SU-DHL-6 (cell line): ENCODE data around the gene STX18.

Experiments used
- EZH2phosphoT487 ChIP-seq: fragments of 200-600 bp; sonication (generic), shearing (Covaris generic); conservative IDR thresholded peaks from 2 replicates; pipeline ENCODE4 v1.6.1; 2018; ENCODE audit warnings: mild to moderate bottlenecking, antibody characterized with exemption, low read length, moderate library complexity, mixed read lengths
- TF ChIP-seq, protein P1 (sequence below): fragments of 200-600 bp; sonication (generic); IDR thresholded peaks from one replicate; pipeline ENCODE4 v1.5.1; 2017; ENCODE audit warnings: antibody characterized with exemption, mild to moderate bottlenecking, low read length, moderate library complexity; ENCODE audit not compliant: insufficient read depth, poor library complexity, severe bottlenecking

- TF ChIP-seq, protein P1, sequence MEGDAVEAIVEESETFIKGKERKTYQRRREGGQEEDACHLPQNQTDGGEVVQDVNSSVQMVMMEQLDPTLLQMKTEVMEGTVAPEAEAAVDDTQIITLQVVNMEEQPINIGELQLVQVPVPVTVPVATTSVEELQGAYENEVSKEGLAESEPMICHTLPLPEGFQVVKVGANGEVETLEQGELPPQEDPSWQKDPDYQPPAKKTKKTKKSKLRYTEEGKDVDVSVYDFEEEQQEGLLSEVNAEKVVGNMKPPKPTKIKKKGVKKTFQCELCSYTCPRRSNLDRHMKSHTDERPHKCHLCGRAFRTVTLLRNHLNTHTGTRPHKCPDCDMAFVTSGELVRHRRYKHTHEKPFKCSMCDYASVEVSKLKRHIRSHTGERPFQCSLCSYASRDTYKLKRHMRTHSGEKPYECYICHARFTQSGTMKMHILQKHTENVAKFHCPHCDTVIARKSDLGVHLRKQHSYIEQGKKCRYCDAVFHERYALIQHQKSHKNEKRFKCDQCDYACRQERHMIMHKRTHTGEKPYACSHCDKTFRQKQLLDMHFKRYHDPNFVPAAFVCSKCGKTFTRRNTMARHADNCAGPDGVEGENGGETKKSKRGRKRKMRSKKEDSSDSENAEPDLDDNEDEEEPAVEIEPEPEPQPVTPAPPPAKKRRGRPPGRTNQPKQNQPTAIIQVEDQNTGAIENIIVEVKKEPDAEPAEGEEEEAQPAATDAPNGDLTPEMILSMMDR, result no peak
- TF ChIP-seq EZH2phosphoT487, result no peak
Observed at GRCh38 chr4:4428966-4429875, 112.6 kb downstream of the STX18 start.
